HG02571 (cell line): ENCODE measurements around the gene SPSB3.

Experiments
- ATAC-seq: cut with Tn5 transposase; IDR thresholded peaks from one replicate; pipeline ENCODE4 v1.9.1; 2021; ENCODE audit warnings: mild to moderate bottlenecking, moderate library complexity; ENCODE audit not compliant: unreplicated experiment

Gene SPSB3

GRCh38 chr16:1782408-1783264, at the start of gene SPSB3, which contains the start of gene NUBP2:
TSS of gene SPSB3 (minus strand) at chr16:1782571. CDS start at chr16:1781483, 1,088 bp downstream.
TSS of gene NUBP2 (plus strand) at chr16:1782960. CDS start at chr16:1783021, 61 bp downstream.
- ATAC-seq, result peak; percentile 75

- no peak for ATAC-seq
These were observed 49.1 kb upstream of the SPSB3 start for GRCh38 chr16:1831186-1832075.

GRCh38 chr16:1830213-1830612, 47.8 kb upstream of the SPSB3 start:
- no peak for ATAC-seq

GRCh38 chr16:1828645-1829410, 46.5 kb upstream of the SPSB3 start:
- ATAC-seq, result no peak

- peak; percentile 76 for ATAC-seq
These were observed 44.6 kb upstream of the SPSB3 start, which contains the start of the genes FAHD1 and HAGH for GRCh38 chr16:1826691-1827573. TSS of gene FAHD1 (plus strand) at chr16:1827206. CDS start at chr16:1827239, 33 bp downstream. TSS of gene HAGH (minus strand) at chr16:1826825. CDS start at chr16:1826787, 38 bp downstream.

GRCh38 chr16:1825864-1826690, 43.7 kb upstream of the SPSB3 start:
- peak; percentile 42 for ATAC-seq

GRCh38 chr16:1825381-1825863, 43.1 kb upstream of the SPSB3 start:
- ATAC-seq, result no peak

GRCh38 chr16:1823821-1824220, 41.5 kb upstream of the SPSB3 start:
- no peak for ATAC-seq

GRCh38 chr16:1822801-1823200, 40.4 kb upstream of the SPSB3 start:
- no peak for ATAC-seq

- ATAC-seq, result no peak
These were observed 39.7 kb upstream of the SPSB3 start for GRCh38 chr16:1821861-1822611.

GRCh38 chr16:1820946-1821290, 38.5 kb upstream of the SPSB3 start:
- ATAC-seq, result no peak

GRCh38 chr16:1820096-1820945, 38.0 kb upstream of the SPSB3 start:
- ATAC-seq, result no peak

GRCh38 chr16:1819611-1820010, 37.2 kb upstream of the SPSB3 start:
- ATAC-seq, result no peak

GRCh38 chr16:1818873-1819525, 36.6 kb upstream of the SPSB3 start:
- no peak for ATAC-seq

- no peak for ATAC-seq
These were observed 36.0 kb upstream of the SPSB3 start for GRCh38 chr16:1818204-1818872.

- no peak for ATAC-seq
These were observed 35.3 kb upstream of the SPSB3 start for GRCh38 chr16:1817716-1818115.
